Stimulated activated CD4-positive, alpha-beta T cell treated with anti-CD3 and anti-CD28 coated beads, Interleukin-1b, Interleukin-23, amount 100 ng/mL, for 24 hours (primary cell): Measurements from ENCODE around the gene KRTAP3-3.
"Not testable (repeated sequence)": the region's sequence is repeated elsewhere in the genome, so short reads cannot be mapped to it uniquely, and the experiment has no call there.

Experiments
- DNase-seq, 4 experiments: peaks; one replicate each; pipeline ENCODE4 v3.0.0-alpha.2; 2020; ENCODE audit warnings: low read depth in 4 of 4, low spot score in 1 of 4

KRTAP3-3 gene

GRCh38 chr17:40993839-40994238 lies at the start of gene KRTAP3-3:
KRTAP3-3 (minus strand) TSS chr17:40994164; CDS start chr17:40994097, 67 bp downstream.
- no peak for DNase-seq

GRCh38 chr17:41042953-41043352 lies 49.0 kb upstream of the KRTAP3-3 start:
- DNase-seq, result no peak

GRCh38 chr17:41040783-41041571 lies 47.0 kb upstream of the KRTAP3-3 start, which contains the start of gene KRTAP1-1:
KRTAP1-1 (minus strand) TSS chr17:41041450; CDS start chr17:41041397, 53 bp downstream.
- not testable (repeated sequence) for DNase-seq

- DNase-seq, result no peak
Measured at GRCh38 chr17:41037853-41038350, 43.9 kb upstream of the KRTAP3-3 start.

- DNase-seq, result not testable (repeated sequence)
Measured at GRCh38 chr17:41034346-41034935, 40.5 kb upstream of the KRTAP3-3 start, which contains the start of gene KRTAP1-3. KRTAP1-3 (minus strand) TSS chr17:41034874; CDS start chr17:41034821, 53 bp downstream.

- DNase-seq, result no peak
Measured at GRCh38 chr17:41029633-41030245, 35.8 kb upstream of the KRTAP3-3 start, which contains the start of gene KRTAP1-4. KRTAP1-4 (minus strand) TSS chr17:41030195; CDS start chr17:41030078, 117 bp downstream.

- DNase-seq, result no peak
Measured at GRCh38 chr17:41026715-41027471, 32.9 kb upstream of the KRTAP3-3 start, which contains the start of gene KRTAP1-5. KRTAP1-5 (minus strand) TSS chr17:41027208; CDS start chr17:41027155, 53 bp downstream.

- no peak for DNase-seq
Measured at GRCh38 chr17:41024697-41025096, 30.7 kb upstream of the KRTAP3-3 start.

GRCh38 chr17:41020336-41020735 lies 26.4 kb upstream of the KRTAP3-3 start:
- DNase-seq, result no peak

- no peak for DNase-seq
Measured at GRCh38 chr17:41019415-41019814, 25.5 kb upstream of the KRTAP3-3 start.

GRCh38 chr17:41018541-41018940 lies 24.6 kb upstream of the KRTAP3-3 start:
- DNase-seq, result no peak

- DNase-seq, result no peak
Measured at GRCh38 chr17:41016578-41017215, 22.7 kb upstream of the KRTAP3-3 start.

GRCh38 chr17:41015454-41015853 lies 21.5 kb upstream of the KRTAP3-3 start:
- no peak for DNase-seq

- DNase-seq, result no peak
Measured at GRCh38 chr17:41013606-41014005, 19.6 kb upstream of the KRTAP3-3 start.

- DNase-seq, result no peak
Measured at GRCh38 chr17:41013181-41013580, 19.2 kb upstream of the KRTAP3-3 start.

GRCh38 chr17:41012326-41013120 lies 18.6 kb upstream of the KRTAP3-3 start:
- DNase-seq, result no peak

GRCh38 chr17:41010441-41010840 lies 16.5 kb upstream of the KRTAP3-3 start:
- DNase-seq, result no peak

- no peak for DNase-seq
Measured at GRCh38 chr17:41009936-41010335, 16.0 kb upstream of the KRTAP3-3 start.

- no peak for DNase-seq
Measured at GRCh38 chr17:41009301-41009760, 15.4 kb upstream of the KRTAP3-3 start.
